GM12891 (cell line): Measurements from ENCODE around the gene PPP1R2.

Source experiments
- POLR2A ChIP-seq: IDR thresholded peaks from 2 replicates; pipeline ENCODE4 v1.6.1; 2011; ENCODE audit warnings: low read depth, low read length, control low read depth
- POLR2AphosphoS5 ChIP-seq: IDR thresholded peaks from 2 replicates; pipeline ENCODE4 v1.6.1; 2011; ENCODE audit warnings: low read depth, low read length, control low read depth
- SPI1 ChIP-seq: IDR thresholded peaks from 2 replicates; pipeline ENCODE4 v1.6.1; 2011; ENCODE audit warnings: low read depth, low read length, control low read depth

GRCh38 chr3:195539479-195539878 is 3.6 kb downstream of the PPP1R2 start:
- TF ChIP-seq POLR2A (no peak), SPI1 (no peak), POLR2AphosphoS5 (no peak)
